OCI-LY1 (cell line): ENCODE data around the gene DNAH11.

Source experiments
- CTCF ChIP-seq: fragments of 200-600 bp; sonication (generic), shearing (Covaris generic); IDR thresholded peaks from 2 replicates; pipeline ENCODE4 v1.5.1; 2017; ENCODE audit warnings: mild to moderate bottlenecking, antibody characterized with exemption, low read length, moderate library complexity, mixed read lengths
- EZH2 ChIP-seq: fragments of 200-600 bp; sonication (generic), shearing (Covaris generic); IDR thresholded peaks from 2 replicates; pipeline ENCODE4 v1.8.0; 2017; ENCODE audit warnings: borderline replicate concordance, mixed run types, mild to moderate bottlenecking, antibody characterized with exemption, low read length, moderate library complexity, mixed read lengths

- TF ChIP-seq CTCF (no peak), EZH2 (no peak)
These were observed 205.0 kb downstream of the DNAH11 start for GRCh38 chr7:21747806-21748205.
